Peyer's patch (tissue), 4 donors: ENCODE measurements around the gene PHF10.

ENCODE experiments used
- POLR2A ChIP-seq, 2 donors: fragments of 450-650 bp; IDR thresholded peaks; one replicate each; pipeline ENCODE4 v1.5.1; 2017; ENCODE audit warnings: antibody characterized with exemption in 2 of 2, mild to moderate bottlenecking in 2 of 2, moderate library complexity in 2 of 2
- TF ChIP-seq, protein P1 (sequence below), 6 experiments: fragments of 450-650 bp in 4 of 6; fragments of 200-600 bp in 2 of 6; sonication (generic) in 1 of 6; IDR thresholded peaks; one replicate each; pipeline ENCODE4 v1.5.1; 2017 to 2019; ENCODE audit warnings: antibody characterized with exemption in 6 of 6, mild to moderate bottlenecking in 3 of 6, moderate library complexity in 1 of 6

- TF ChIP-seq, protein P1, sequence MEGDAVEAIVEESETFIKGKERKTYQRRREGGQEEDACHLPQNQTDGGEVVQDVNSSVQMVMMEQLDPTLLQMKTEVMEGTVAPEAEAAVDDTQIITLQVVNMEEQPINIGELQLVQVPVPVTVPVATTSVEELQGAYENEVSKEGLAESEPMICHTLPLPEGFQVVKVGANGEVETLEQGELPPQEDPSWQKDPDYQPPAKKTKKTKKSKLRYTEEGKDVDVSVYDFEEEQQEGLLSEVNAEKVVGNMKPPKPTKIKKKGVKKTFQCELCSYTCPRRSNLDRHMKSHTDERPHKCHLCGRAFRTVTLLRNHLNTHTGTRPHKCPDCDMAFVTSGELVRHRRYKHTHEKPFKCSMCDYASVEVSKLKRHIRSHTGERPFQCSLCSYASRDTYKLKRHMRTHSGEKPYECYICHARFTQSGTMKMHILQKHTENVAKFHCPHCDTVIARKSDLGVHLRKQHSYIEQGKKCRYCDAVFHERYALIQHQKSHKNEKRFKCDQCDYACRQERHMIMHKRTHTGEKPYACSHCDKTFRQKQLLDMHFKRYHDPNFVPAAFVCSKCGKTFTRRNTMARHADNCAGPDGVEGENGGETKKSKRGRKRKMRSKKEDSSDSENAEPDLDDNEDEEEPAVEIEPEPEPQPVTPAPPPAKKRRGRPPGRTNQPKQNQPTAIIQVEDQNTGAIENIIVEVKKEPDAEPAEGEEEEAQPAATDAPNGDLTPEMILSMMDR (IDR thresholded peaks at IDR 0.05), result no peak
- no peak for TF ChIP-seq POLR2A (IDR thresholded peaks at IDR 0.05)
Measured at GRCh38 chr6:169669147-169669546, 55.2 kb downstream of the PHF10 start.
